GM18505 (cell line): ENCODE results near the gene HIPK3.
"Not testable (repeated sequence)": the region's sequence is repeated elsewhere in the genome, so short reads cannot be mapped to it uniquely, and the experiment has no call there.

Experiments used
- ATAC-seq: cut with Tn5 transposase; IDR thresholded peaks from one replicate; pipeline ENCODE4 v1.9.1; 2021; ENCODE audit not compliant: unreplicated experiment
- POLR2A ChIP-seq: IDR thresholded peaks from 4 replicates; pipeline ENCODE4 v1.6.1; 2011; ENCODE audit warnings: borderline replicate concordance; ENCODE audit not compliant: insufficient read depth, insufficient read length; ENCODE audit errors: extremely low read depth

Gene HIPK3

DNA sequence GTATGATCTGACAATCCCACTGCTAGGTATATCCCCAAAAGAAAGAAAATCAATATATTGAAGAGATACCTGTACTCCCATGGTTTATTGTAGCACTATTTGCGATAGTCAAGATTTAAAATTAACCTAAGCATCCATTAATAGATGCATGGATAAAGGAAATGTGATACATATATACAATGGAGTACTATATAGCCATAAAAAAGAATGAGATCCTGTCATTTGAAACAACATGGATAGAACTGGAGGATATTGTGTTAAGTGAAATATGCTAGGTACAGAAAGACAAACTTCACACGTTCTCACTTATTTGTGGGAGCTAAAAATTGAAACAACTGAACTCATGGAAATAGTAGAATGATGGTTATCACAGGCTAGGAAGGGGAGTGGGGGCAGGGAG, 14.6 kb upstream of the HIPK3 start:
- no peak for TF ChIP-seq POLR2A
- ATAC-seq = no peak

DNA sequence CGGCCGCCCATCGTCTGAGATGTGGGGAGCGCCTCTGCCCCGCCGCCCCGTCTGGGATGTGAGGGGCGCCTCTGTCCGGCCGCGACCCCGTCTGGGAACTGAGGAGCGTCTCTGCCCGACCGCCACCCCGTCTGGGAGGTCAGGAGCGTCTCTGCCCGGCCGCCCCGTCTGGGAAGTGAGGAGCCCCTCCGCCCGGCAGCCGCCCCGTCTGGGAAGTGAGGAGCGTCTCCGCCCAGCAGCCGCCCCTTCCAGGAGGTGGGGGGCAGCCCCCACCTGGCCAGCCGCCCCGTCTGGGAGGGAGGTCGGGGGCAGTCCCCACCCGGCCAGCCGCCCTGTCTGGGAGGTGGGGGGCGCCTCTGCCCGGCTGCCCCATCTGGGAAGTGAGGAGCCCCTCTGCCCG, 13.5 kb upstream of the HIPK3 start:
- not testable (repeated sequence) for ATAC-seq

DNA sequence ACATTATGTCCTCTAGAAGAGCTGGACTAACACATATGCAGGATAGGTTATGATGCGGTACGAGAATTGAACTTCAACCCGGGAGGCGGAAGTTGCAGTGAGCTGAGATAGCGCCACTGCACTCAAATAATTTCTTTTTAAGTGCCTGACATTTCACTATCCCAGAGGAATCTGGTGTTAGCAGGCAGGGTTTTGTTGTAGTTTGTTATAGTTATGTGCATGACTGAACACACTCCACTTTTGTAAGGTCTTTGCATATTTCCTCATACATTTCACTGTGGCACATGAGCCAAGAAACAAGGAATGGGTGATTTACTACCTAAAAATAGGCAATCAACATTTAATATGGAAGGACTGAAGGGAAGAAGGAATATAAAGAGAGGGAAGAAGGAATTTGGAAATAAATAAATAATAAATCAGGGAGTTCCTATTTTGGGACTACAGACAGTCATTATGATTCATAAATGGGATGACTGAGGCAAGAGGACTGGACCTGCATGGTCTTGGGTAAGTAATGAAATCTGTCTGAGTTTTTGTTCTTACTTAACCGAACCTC, 8.7 kb upstream of the HIPK3 start:
- no peak for TF ChIP-seq POLR2A
- no peak for ATAC-seq

DNA sequence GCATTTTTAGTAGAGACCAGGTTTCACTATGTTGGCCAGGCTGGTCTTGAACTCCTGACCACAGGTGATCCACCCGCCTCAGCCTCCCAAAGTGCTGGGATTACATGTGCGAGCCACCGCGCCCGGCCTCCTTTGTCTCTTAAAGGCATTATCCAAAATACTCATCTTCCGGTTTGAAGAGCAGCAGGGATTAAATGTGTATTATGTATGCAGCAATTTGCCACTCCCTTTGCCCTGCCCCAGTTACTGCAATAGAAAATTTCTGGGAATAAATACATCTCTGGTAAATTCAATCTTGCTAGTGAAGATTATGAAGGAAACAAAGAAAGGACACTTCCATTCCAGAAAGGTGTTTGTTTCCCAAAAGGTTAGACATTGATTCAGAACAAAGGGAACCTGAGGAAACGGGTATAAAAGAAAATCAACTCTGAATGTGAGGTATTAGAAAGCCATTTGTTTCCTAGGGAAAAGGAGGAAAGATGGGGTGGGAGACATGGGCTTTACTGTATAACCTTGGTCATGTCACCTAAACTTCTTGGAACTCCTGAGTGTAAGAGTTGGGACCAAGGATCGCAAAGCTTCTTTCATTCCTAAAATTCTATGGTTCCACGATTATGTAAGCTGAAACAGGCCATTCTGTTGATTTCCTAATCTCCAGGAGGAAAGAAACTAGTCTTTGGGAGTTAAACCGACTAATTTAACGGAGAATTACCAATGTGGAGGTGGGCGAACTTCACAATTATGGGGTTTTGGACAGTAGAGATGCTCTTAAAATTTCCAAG, 959 bp upstream of the HIPK3 start:
- no peak for ATAC-seq
- TF ChIP-seq POLR2A = no peak

DNA sequence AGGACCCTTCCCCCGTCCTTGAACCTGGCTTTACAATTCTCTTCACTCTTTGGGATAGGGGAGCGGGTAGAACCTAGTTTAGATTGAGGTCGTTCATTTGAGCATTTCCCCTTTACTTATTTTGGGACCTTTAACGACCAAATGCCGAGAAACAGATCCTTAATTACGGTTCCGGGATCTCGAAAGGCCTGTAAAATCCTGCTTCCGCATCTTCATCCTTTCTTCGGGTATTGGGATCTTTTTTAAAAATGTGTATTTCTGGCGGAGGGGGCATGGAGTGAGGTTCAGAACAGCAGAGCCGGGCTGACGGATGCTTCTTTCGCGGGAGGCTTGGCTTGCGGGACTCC, 395 bp upstream of the HIPK3 start:
- no peak for ATAC-seq
- peak; percentile 69 for TF ChIP-seq POLR2A

DNA sequence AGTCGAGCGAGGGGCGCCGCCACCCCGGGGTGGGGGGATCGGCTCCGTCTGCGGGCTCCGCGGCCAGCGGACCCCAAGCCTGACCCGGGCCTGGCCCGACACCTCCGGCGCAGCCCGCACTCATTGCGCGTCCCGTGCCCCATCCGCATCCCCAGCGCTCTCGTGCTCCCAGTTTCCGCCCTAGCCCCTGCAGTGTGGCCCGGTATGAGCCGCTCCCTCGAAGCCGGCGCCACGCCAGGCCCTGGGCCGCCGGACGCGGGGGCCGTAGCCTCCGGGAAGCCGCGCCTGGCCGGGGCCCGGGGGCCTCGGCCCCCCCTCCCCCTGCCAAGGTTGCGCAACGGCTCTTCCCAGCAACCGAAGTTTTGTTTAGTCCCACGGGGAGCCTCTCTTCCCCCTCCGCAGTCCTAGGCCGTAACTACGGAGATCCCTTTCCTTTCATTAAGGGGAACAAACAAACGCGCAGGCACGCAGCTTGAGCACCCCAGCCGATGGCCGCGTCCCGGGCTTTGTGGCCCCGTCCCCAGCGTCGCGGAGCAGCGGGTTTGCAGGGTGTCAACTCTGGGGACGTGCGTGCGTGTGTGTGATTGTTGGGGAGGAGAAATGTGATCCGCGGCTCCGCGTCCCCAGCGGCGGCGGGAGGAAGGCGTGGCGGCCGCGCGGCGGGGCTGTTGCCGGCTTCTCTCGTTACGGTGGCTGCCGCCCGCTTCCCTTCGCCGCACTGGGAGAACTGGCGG, 883 bp downstream of the HIPK3 start:
- ATAC-seq = peak; percentile 41
- peak; percentile 81 for TF ChIP-seq POLR2A

DNA sequence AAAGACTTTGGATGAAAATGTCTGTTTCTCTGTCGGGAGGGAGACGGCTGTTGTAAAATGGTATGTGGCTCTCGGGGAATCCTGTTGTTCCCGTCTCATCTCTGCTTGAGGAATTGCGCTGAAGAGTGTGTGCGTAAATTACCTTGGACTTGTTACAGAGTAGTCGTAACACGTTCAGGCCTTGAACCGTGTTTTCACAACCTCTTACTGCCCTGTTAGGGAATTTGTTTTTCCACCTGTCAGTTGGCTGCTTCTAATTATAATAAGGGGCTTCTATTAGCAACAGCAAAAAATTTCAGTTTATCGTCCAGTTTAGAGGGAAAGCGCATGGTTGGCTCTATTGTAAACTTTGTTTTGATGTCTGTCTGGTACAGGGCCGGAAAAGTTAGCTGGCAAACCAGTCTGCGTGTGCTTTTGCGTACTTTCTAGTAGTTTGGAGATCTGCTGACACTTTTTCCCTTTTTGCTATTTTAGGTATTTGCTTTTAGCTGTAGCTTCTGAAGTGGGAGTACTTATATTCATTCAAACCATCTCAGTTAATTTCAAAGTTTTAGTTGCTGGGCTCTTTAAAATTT, 1.5 kb downstream of the HIPK3 start:
- TF ChIP-seq POLR2A = no peak
- ATAC-seq = no peak

DNA sequence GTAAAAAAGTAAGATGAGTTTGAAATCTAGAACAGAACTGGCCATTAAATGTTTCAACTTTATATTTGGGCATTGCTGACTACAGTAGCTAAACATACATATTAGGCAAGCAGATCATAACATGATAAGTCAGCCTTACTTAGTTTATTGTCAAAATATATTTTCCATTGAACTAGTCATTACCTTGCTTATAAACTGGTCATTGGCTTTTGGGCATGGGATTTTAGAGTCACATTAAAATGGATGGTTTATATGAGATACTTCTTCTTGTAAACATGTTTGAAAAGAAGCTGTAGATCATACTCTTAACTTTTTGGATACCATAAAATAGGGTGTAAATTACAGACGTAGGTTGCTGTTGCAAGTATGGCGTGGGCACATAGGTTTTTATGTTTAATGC, 2.7 kb downstream of the HIPK3 start:
- no peak for TF ChIP-seq POLR2A
- no peak for ATAC-seq

DNA sequence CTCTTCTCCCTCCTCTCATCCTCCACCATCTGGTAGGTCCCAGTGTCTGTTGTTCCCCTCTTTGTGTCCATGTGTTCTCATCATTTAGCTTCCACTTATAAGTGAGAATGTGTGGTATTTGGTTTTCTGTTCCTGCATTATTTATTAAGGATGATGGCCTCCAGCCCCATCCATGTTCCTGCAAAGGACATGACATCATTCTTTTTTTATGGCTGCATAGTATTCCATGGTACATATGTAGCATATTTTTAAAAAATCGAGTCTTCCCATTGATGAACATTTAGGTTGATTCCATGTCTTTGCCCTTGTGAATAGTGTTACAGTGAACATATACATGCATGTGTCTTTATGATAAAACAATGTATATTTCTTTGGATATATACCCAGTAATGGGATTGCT, 4.2 kb downstream of the HIPK3 start:
- ATAC-seq = not testable (repeated sequence)

DNA sequence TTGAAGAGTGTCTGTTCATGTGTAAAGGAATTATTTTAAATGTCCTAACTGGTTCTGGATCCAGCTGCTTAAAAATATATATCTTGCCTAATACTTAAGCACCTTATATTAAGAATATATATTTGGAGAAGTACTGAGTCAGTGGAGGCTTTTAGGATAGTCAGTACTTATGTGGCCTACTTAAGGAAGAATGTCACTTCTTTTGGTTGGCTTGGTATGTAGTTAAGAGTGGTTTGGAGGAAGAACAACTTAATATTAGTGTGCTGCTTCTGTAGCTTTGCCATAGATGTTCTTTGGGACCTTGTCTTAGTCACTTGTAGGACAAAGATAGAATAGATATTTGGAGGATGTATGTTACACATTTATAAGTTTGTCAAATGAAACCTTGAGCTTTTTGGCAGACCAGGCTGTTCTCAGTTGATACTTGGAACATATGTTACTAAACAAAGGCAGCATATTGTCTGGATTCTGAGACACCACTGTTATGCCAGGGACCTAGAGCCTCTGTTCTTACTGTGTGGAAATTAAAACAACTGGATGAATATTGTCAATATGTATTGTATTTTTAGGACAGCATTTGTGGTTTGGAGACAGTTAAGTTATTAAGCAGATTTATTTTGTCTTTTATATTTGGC, 4.9 kb downstream of the HIPK3 start:
- no peak for ATAC-seq
- no peak for TF ChIP-seq POLR2A

DNA sequence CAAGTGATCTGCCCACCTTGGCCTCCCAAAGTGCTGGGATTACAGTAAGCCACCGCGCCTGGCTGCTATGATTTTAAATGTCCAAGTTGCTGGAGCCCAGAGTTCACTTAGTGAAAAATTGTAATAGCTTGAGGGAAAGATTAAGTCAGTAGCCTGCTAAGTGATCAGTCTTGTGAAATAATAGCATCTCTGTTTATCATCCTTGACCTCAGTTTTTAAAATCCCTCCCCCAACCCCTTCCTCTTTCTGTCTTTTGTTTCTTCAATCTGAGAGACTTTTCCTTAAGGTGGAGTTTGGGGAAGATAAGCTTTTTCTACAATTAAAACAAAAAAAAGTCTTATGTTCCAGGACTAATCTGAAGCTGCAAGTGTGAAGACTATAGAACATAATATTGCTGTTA, 6.4 kb downstream of the HIPK3 start:
- ATAC-seq = no peak
- no peak for TF ChIP-seq POLR2A

DNA sequence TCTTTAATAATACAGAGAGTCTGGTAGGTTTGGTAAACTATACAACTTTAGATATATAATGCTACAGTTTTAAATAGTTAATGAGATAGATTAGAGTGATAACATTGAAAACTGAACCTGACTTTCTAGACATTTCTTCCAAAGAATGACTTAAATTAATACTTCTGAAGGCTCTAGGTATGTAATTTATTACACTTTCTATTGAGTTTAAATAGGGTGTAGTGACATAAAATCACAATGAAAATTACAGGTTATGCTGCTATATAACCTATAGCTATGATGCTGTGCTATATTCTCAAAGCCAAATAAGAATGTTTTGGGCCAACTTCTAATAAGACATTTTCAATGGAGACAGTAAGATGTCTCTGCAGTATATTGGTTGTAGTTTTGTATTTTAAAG, 7.7 kb downstream of the HIPK3 start:
- ATAC-seq = no peak
- TF ChIP-seq POLR2A = no peak

DNA sequence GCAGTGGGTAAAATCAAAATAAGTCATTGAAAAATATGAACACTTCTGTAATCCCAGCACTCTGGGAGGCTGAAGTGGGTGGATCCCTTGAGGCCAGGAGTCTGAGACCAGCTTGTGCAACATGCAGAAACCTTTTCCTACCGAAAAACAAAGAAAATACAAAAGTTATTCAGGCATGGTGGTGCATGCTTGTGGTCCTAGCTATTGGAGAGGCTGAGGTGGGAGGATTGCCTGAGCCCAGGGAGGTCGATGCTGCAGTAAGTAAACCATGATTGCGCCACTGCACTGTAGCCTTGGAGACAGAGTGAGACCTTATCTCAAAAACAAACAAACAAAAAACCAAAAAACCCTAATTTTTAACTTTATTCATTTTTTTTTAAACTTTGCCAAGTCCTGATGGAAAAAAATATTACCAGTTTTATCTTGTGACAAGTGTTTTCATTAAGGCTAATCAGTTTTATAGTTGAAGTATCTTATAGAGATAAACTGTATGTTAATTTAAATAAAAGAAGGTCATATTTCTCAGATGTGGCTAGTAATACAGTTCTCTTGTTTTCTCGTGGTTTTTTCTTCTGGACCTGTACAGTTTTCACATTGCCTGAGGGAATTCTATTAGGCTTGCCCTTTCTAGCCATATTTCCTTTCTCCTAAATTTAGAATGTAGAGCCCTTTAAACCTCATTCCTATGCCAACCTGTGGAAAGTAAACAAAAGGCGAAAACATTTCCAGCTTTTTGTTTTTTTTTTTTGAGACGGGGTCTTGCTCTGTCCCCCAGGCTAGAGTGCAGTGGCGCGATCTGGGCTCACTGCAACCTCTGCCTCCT, 9.4 kb downstream of the HIPK3 start:
- TF ChIP-seq POLR2A = no peak

DNA sequence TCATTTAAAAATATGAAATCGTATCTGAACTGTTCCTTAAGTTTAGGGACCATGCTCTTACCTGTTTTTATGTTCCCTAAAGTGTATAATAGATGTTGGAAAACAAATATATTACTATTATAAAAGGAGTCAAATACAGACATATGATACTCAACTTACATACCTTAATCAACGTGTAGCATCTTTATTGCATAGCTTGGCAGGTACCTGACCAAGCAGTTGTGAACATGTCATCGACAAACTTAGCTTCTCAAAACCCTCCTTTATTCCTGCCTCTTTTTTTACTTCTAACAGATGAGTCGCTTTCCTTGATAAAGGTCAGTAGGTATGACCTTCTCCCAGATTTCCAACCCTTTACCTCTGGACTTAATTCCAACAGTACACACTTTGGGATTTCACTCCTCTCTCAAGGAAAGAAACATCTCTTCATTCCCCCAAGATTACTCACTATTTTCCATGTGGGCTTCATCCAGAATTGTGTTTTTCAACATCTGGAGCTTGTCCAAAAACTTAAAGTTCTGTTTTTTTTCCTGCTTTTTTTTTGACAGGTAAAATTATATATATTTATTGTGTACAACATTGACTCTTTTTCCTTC, 11.9 kb downstream of the HIPK3 start:
- no peak for ATAC-seq

More for the DNA sequence above, 9.4 kb downstream of the HIPK3 start:
- no peak for ATAC-seq

More for the DNA sequence above, 11.9 kb downstream of the HIPK3 start:
- TF ChIP-seq POLR2A = no peak
